Astrocyte (in vitro differentiated cells and primary cell): ENCODE data around the gene EIF4B.

Source experiments
- CTCF ChIP-seq: IDR thresholded peaks from 2 replicates; pipeline ENCODE4 v1.5.1; 2011; ENCODE audit warnings: low read depth, mild to moderate bottlenecking, inconsistent platforms, low read length, moderate library complexity; ENCODE audit not compliant: insufficient read depth
- EZH2 ChIP-seq: IDR thresholded peaks from 2 replicates; pipeline ENCODE4 v1.6.1; 2012; ENCODE audit warnings: mild to moderate bottlenecking, low read length, inconsistent platforms; ENCODE audit not compliant: insufficient read depth

GRCh38 chr12:53034459-53034858 is 28.2 kb downstream of the EIF4B start:
- no peak for TF ChIP-seq CTCF
- no peak for TF ChIP-seq EZH2
